Parathyroid adenoma (tissue), 2 donors: ENCODE data around the gene AGBL4.

Experiments
- H2AFZ ChIP-seq: fragments of 300-600 bp; sonication (generic); one replicate; pipeline ENCODE4 v1.7.0; 2017; ENCODE audit warnings: antibody characterized with exemption, mild to moderate bottlenecking
- H3K27ac ChIP-seq: fragments of 300-600 bp; sonication (generic); one replicate; pipeline ENCODE4 v1.7.0; 2017
- H3K27me3 ChIP-seq: fragments of 300-600 bp; sonication (generic); one replicate; pipeline ENCODE4 v1.7.0; 2017; ENCODE audit warnings: low read length; ENCODE audit not compliant: control insufficient read depth, insufficient read depth
- H3K36me3 ChIP-seq: fragments of 300-600 bp; sonication (generic); one replicate; pipeline ENCODE4 v1.7.0; 2017; ENCODE audit warnings: low read length; ENCODE audit not compliant: control insufficient read depth, insufficient read depth
- H3K4me1 ChIP-seq: fragments of 300-600 bp; sonication (generic); one replicate; pipeline ENCODE4 v1.7.0; 2017; ENCODE audit warnings: control low read depth
- H3K4me2 ChIP-seq: fragments of 300-600 bp; sonication (generic); one replicate; pipeline ENCODE4 v1.7.0; 2017; ENCODE audit warnings: low read length
- H3K4me3 ChIP-seq: fragments of 300-600 bp; sonication (generic); one replicate; pipeline ENCODE4 v1.7.0; 2017; ENCODE audit warnings: low read depth, low read length
- H3K79me2 ChIP-seq: fragments of 300-600 bp; sonication (generic); one replicate; pipeline ENCODE4 v1.7.0; 2017; ENCODE audit warnings: control low read depth
- H3K9ac ChIP-seq: fragments of 300-600 bp; sonication (generic); one replicate; pipeline ENCODE4 v1.7.0; 2017; ENCODE audit warnings: mild to moderate bottlenecking
- H3K9me3 ChIP-seq: fragments of 300-600 bp; sonication (generic); one replicate; pipeline ENCODE4 v1.7.0; 2017; ENCODE audit warnings: low read length; ENCODE audit not compliant: control insufficient read depth
- CTCF ChIP-seq: fragments of 300-600 bp; sonication (generic); IDR thresholded peaks from one replicate; pipeline ENCODE4 v1.7.0; 2017; ENCODE audit warnings: antibody characterized with exemption, mild to moderate bottlenecking
- donor health status: primary hyperparathyroidism.

Gene AGBL4

GRCh38 chr1:49199564-49199963, 824.2 kb downstream of the AGBL4 start:
- no peak overlapping the region for H3K9ac ChIP-seq
- H3K4me1 ChIP-seq, result no peaks in the 10 kb centered on the region
- no peak overlapping the region for H3K4me3 ChIP-seq
- H3K79me2 ChIP-seq, result no peaks in the 10 kb centered on the region
- no peaks in the 10 kb centered on the region for H3K27me3 ChIP-seq
- no peak overlapping the region for H3K4me2 ChIP-seq
- no peak overlapping the region for H3K27ac ChIP-seq
- no peaks in the 10 kb centered on the region for H3K9me3 ChIP-seq
- TF ChIP-seq CTCF, result no peak
- H3K36me3 ChIP-seq, result no peaks in the 10 kb centered on the region
- H2AFZ ChIP-seq, result no peak overlapping the region

GRCh38 chr1:49197081-49197480, 826.7 kb downstream of the AGBL4 start:
- no peak overlapping the region for H2AFZ ChIP-seq
- H3K9me3 ChIP-seq, result peaks cover 4% of the 10 kb centered on the region
- H3K4me3 ChIP-seq, result no peak overlapping the region
- H3K36me3 ChIP-seq, result no peaks in the 10 kb centered on the region
- no peak overlapping the region for H3K27ac ChIP-seq
- H3K27me3 ChIP-seq, result no peaks in the 10 kb centered on the region
- no peak for TF ChIP-seq CTCF
- H3K9ac ChIP-seq, result no peak overlapping the region
- no peaks in the 10 kb centered on the region for H3K79me2 ChIP-seq
- no peak overlapping the region for H3K4me2 ChIP-seq
- H3K4me1 ChIP-seq, result no peaks in the 10 kb centered on the region

GRCh38 chr1:49190138-49190537, 833.6 kb downstream of the AGBL4 start:
- Histone ChIP-seq H3K79me2 (no peaks in the 10 kb centered on the region), H2AFZ (no peak overlapping the region), H3K27ac (no peak overlapping the region), H3K4me3 (no peak overlapping the region), H3K9me3 (peaks cover 4% of the 10 kb centered on the region), H3K36me3 (no peaks in the 10 kb centered on the region), H3K27me3 (no peaks in the 10 kb centered on the region), H3K4me2 (no peak overlapping the region), H3K9ac (no peak overlapping the region), H3K4me1 (no peaks in the 10 kb centered on the region)
- no peak for TF ChIP-seq CTCF

- no peaks in the 10 kb centered on the region for H3K36me3 ChIP-seq
- H3K4me1 ChIP-seq, result no peaks in the 10 kb centered on the region
- H3K4me3 ChIP-seq, result no peak overlapping the region
- H3K79me2 ChIP-seq, result no peaks in the 10 kb centered on the region
- H2AFZ ChIP-seq, result no peak overlapping the region
- no peaks in the 10 kb centered on the region for H3K27me3 ChIP-seq
- H3K9me3 ChIP-seq, result no peaks in the 10 kb centered on the region
- no peak for TF ChIP-seq CTCF
- H3K9ac ChIP-seq, result no peak overlapping the region
- no peak overlapping the region for H3K4me2 ChIP-seq
- H3K27ac ChIP-seq, result no peak overlapping the region
Measured at GRCh38 chr1:49187056-49187455, 836.7 kb downstream of the AGBL4 start.

GRCh38 chr1:49185450-49185980, 838.2 kb downstream of the AGBL4 start:
- Histone ChIP-seq H3K9me3 (no peaks in the 10 kb centered on the region), H3K27ac (no peak overlapping the region), H3K4me1 (no peaks in the 10 kb centered on the region), H3K9ac (no peak overlapping the region), H3K4me3 (no peak overlapping the region), H2AFZ (no peak overlapping the region), H3K36me3 (no peaks in the 10 kb centered on the region), H3K4me2 (no peak overlapping the region), H3K27me3 (no peaks in the 10 kb centered on the region), H3K79me2 (no peaks in the 10 kb centered on the region)
- TF ChIP-seq CTCF, result no peak
